Esophagus squamous epithelium (tissue), 5 donors: ENCODE results near the gene FUT4. TPM values are rescaled to one million over a fixed set of nuclear protein-coding genes. Genes with fewer than 3 reads are reported as not detected.
A peak's percentile ranks its signal among the peaks of the same experiment; 100 is the strongest.

ENCODE experiments used
- DNase-seq: peaks from one replicate; lab custom pipeline; 2025; lab: John Stamatoyannopoulos, UW
- H3K27ac ChIP-seq, 4 donors: fragments of 200-600 bp; sonication (generic); one replicate each; pipeline ENCODE4 v1.5.1; 2016 to 2019; ENCODE audit warnings: mild to moderate bottlenecking in 1 of 4
- H3K27me3 ChIP-seq, 4 donors: fragments of 200-600 bp; sonication (generic); 1 replicate in 3 of 4; 2 replicates in 1 of 4; pipeline versions ENCODE4 v1.5.1 to v1.6.0; 2017 to 2021; ENCODE audit warnings: antibody characterized with exemption in 1 of 4
- H3K36me3 ChIP-seq, 3 donors: fragments of 200-600 bp; sonication (generic); one replicate each; pipeline ENCODE4 v1.5.1; 2016 to 2019
- H3K4me1 ChIP-seq, 3 donors: fragments of 200-600 bp; sonication (generic); one replicate each; pipeline ENCODE4 v1.5.1; 2017 to 2019
- H3K4me3 ChIP-seq, 4 donors: fragments of 200-600 bp; sonication (generic); 1 replicate in 3 of 4; 2 replicates in 1 of 4; pipeline ENCODE4 v1.5.1; 2016 to 2019; ENCODE audit warnings: mild to moderate bottlenecking in 2 of 4, moderate library complexity in 1 of 4
- H3K9me3 ChIP-seq, 3 donors: fragments of 200-600 bp; sonication (generic); one replicate each; pipeline ENCODE4 v1.5.1; 2016 to 2019
- POLR2A ChIP-seq, 4 donors: fragments of 450-650 bp; IDR thresholded peaks; one replicate each; pipeline ENCODE4 v1.6.1; 2017; ENCODE audit warnings: antibody characterized with exemption in 4 of 4, mild to moderate bottlenecking in 4 of 4, moderate library complexity in 3 of 4
- WGBS, 2 donors: methylation state at CpG; one replicate each; pipeline ENCODE4 v1.1.5; 2018; 5-methylcytosine and 5-hydroxymethylcytosine counted together
- intact Hi-C: fragments of 100-400 bp; cut with DNase I; formaldehyde crosslinking; loops from one replicate; pipeline ENCODE4 v1.15.0; 2022
- total RNA-seq, 4 donors: library from RNA; depleted of rRNA; stranded (reverse); fragments of >200 nt; gene quantifications; one replicate each; pipeline ENCODE4 v1.1.0, GENCODE V29; 2016
- TF ChIP-seq, protein P1 (sequence below), 6 experiments: fragments of 450-650 bp in 4 of 6; fragments of 200-600 bp in 2 of 6; sonication (generic) in 2 of 6; IDR thresholded peaks; one replicate each; pipeline ENCODE4 v1.5.1; 2016 to 2019; ENCODE audit warnings: antibody characterized with exemption in 6 of 6, mild to moderate bottlenecking in 4 of 6, moderate library complexity in 4 of 6
- donor health status: DM: yes; HTN: yes; CAD: no.

Gene FUT4
- total RNA-seq, 4 donors from 2014 or later: 1.4 to 6.1 (median 1.8) TPM

DNA sequence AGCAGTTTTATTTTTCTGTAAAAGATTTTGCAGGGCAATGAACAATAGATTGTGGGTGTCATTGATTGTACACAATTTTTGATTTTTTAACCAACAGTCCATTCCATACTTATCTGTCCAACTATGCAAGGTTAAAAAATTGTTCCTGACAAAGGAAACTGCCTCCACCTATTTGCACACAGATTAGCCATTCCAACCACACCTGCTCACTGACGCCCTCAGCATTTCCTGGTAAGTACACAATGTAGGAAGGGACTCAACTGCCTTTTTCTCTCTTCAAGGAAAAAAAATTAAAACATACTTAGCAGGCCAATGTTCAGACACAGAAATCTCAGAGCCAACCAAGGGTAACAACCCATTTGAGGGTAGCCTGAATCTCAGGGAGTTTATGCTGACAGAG lies 4.3 kb upstream of the FUT4 start:
- Histone ChIP-seq H3K27me3 (no peaks in the 10 kb centered on the region), H3K4me1 (peaks cover 0 to 52% (median 8%) of the 10 kb centered on the region in 3 donors), H3K4me3 (no peak overlapping the region), H3K36me3 (no peaks in the 10 kb centered on the region), H3K9me3 (no peaks in the 10 kb centered on the region), H3K27ac (peak overlapping the region in 3 of 4 donors; percentile 32 to 76 (median 72))
- TF ChIP-seq POLR2A (IDR thresholded peaks at IDR 0.05): no peak
- TF ChIP-seq, protein P1, sequence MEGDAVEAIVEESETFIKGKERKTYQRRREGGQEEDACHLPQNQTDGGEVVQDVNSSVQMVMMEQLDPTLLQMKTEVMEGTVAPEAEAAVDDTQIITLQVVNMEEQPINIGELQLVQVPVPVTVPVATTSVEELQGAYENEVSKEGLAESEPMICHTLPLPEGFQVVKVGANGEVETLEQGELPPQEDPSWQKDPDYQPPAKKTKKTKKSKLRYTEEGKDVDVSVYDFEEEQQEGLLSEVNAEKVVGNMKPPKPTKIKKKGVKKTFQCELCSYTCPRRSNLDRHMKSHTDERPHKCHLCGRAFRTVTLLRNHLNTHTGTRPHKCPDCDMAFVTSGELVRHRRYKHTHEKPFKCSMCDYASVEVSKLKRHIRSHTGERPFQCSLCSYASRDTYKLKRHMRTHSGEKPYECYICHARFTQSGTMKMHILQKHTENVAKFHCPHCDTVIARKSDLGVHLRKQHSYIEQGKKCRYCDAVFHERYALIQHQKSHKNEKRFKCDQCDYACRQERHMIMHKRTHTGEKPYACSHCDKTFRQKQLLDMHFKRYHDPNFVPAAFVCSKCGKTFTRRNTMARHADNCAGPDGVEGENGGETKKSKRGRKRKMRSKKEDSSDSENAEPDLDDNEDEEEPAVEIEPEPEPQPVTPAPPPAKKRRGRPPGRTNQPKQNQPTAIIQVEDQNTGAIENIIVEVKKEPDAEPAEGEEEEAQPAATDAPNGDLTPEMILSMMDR (IDR thresholded peaks at IDR 0.05): no peak
- intact Hi-C loops: no loop called here
- 18 to 21% methylated on average over 1 of the region's 1 CpG for WGBS, 2 donors
- no peak for DNase-seq

DNA sequence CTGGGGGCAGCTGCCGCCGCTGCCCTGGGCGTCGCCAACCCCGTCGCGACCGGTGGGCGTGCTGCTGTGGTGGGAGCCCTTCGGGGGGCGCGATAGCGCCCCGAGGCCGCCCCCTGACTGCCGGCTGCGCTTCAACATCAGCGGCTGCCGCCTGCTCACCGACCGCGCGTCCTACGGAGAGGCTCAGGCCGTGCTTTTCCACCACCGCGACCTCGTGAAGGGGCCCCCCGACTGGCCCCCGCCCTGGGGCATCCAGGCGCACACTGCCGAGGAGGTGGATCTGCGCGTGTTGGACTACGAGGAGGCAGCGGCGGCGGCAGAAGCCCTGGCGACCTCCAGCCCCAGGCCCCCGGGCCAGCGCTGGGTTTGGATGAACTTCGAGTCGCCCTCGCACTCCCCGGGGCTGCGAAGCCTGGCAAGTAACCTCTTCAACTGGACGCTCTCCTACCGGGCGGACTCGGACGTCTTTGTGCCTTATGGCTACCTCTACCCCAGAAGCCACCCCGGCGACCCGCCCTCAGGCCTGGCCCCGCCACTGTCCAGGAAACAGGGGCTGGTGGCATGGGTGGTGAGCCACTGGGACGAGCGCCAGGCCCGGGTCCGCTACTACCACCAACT lies 1.0 kb downstream of the FUT4 start:
- Histone ChIP-seq H3K4me3 (peak overlapping the region; percentile 55 to 88 (median 72)), H3K27ac (peak overlapping the region; percentile 85 to 98 (median 91)), H3K27me3 (no peaks in the 10 kb centered on the region), H3K36me3 (no peaks in the 10 kb centered on the region), H3K9me3 (no peaks in the 10 kb centered on the region), H3K4me1 (peaks cover 23 to 77% (median 40%) of the 10 kb centered on the region in 3 donors)
- WGBS, 2 donors: 31% methylated on average over 17 of the region's 59 CpGs; no CpG with 5 or more reads in 1 of the 2 donors
- TF ChIP-seq, protein P1 (IDR thresholded peaks at IDR 0.05): no peak
- no peak for TF ChIP-seq POLR2A (IDR thresholded peaks at IDR 0.05)
- intact Hi-C loops: no loop called here
- no peak for DNase-seq

DNA sequence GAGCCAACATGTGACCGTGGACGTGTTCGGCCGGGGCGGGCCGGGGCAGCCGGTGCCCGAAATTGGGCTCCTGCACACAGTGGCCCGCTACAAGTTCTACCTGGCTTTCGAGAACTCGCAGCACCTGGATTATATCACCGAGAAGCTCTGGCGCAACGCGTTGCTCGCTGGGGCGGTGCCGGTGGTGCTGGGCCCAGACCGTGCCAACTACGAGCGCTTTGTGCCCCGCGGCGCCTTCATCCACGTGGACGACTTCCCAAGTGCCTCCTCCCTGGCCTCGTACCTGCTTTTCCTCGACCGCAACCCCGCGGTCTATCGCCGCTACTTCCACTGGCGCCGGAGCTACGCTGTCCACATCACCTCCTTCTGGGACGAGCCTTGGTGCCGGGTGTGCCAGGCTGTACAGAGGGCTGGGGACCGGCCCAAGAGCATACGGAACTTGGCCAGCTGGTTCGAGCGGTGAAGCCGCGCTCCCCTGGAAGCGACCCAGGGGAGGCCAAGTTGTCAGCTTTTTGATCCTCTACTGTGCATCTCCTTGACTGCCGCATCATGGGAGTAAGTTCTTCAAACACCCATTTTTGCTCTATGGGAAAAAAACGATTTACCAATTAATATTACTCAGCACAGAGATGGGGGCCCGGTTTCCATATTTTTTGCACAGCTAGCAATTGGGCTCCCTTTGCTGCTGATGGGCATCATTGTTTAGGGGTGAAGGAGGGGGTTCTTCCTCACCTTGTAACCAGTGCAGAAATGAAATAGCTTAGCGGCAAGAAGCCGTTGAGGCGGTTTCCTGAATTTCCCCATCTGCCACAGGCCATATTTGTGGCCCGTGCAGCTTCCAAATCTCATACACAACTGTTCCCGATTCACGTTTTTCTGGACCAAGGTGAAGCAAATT lies 1.8 kb downstream of the FUT4 start:
- H3K27me3 ChIP-seq: no peaks in the 10 kb centered on the region
- H3K27ac ChIP-seq: peak overlapping the region; percentile 85 to 98 (median 91)
- intact Hi-C loops: no loop called here
- TF ChIP-seq POLR2A (IDR thresholded peaks at IDR 0.05): no peak
- TF ChIP-seq, protein P1 (IDR thresholded peaks at IDR 0.05): no peak
- DNase-seq: no peak
- H3K9me3 ChIP-seq: no peaks in the 10 kb centered on the region
- no peaks in the 10 kb centered on the region for H3K36me3 ChIP-seq
- peak overlapping the region; percentile 55 to 88 (median 72) for H3K4me3 ChIP-seq
- 74 to 86% methylated on average over 16 to 30 of the region's 54 CpGs for WGBS, 2 donors
- peaks cover 23 to 70% (median 40%) of the 10 kb centered on the region in 3 donors for H3K4me1 ChIP-seq

DNA sequence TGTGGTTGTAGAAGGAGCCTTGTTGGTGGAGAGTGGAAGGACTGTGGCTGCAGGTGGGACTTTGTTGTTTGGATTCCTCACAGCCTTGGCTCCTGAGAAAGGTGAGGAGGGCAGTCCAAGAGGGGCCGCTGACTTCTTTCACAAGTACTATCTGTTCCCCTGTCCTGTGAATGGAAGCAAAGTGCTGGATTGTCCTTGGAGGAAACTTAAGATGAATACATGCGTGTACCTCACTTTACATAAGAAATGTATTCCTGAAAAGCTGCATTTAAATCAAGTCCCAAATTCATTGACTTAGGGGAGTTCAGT lies 2.4 kb downstream of the FUT4 start:
- H3K27me3 ChIP-seq: no peaks in the 10 kb centered on the region
- H3K9me3 ChIP-seq: no peaks in the 10 kb centered on the region
- H3K27ac ChIP-seq: no peak overlapping the region
- intact Hi-C loops: no loop called here
- WGBS, 2 donors: 76 to 84% methylated on average over 2 of the region's 2 CpGs
- DNase-seq: no peak
- TF ChIP-seq, protein P1 (IDR thresholded peaks at IDR 0.05): no peak
- TF ChIP-seq POLR2A (IDR thresholded peaks at IDR 0.05): no peak
- H3K4me3 ChIP-seq: peak overlapping the region in 3 of 4 donors; percentile 59 to 88 (median 86)
- H3K4me1 ChIP-seq: peaks cover 23 to 69% (median 40%) of the 10 kb centered on the region in 3 donors
- no peaks in the 10 kb centered on the region for H3K36me3 ChIP-seq

DNA sequence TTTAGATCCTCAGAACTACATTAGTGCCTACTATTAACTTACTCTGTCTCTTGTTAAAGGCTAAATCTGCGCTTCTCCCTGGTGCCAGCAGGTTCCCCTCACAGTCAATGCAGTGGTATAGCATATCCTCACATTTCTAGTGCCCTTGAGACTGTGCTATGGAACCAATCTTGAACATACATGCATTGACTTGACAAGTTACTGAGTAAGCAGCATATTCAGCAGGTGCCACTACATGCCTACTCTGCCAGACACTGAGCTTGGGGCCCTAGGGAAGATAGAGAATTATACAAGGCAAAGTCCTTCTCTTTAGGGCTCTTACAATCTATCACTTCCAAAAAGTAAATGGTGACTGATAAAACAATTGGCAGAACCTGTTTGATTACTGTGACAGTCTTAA lies 3.2 kb downstream of the FUT4 start:
- DNase-seq: no peak
- Histone ChIP-seq H3K36me3 (no peaks in the 10 kb centered on the region), H3K9me3 (no peaks in the 10 kb centered on the region), H3K4me3 (peak overlapping the region in 3 of 4 donors; percentile 59 to 88 (median 86)), H3K4me1 (peaks cover 23 to 69% (median 40%) of the 10 kb centered on the region in 3 donors), H3K27me3 (no peaks in the 10 kb centered on the region), H3K27ac (no peak overlapping the region)
- no peak for TF ChIP-seq POLR2A (IDR thresholded peaks at IDR 0.05)
- TF ChIP-seq, protein P1 (IDR thresholded peaks at IDR 0.05): no peak
- intact Hi-C loops: no loop called here
- WGBS, 2 donors: 25 to 40% methylated on average over 1 of the region's 1 CpG
